Natural killer cell (primary cell): Measurements from ENCODE around the gene MOB3C. TPM values are rescaled to one million over a fixed set of nuclear protein-coding genes. Genes with fewer than 3 reads are reported as not detected.

Source experiments
- ATAC-seq, 3 donors: fragments of 150-1000 bp in 2 of 3; fragments of 200-7000 bp in 1 of 3; cut with Tn5 transposase; 1 replicate in 1 of 3; 2 replicates in 2 of 3; pipeline ENCODE4 v1.10.0; 2021; ENCODE audit warnings: mild to moderate bottlenecking in 2 of 3, moderate library complexity in 2 of 3
- DNase-seq, 2 donors: peaks; one replicate each; pipeline versions ENCODE4 v3.0.0 to v3.0.0-alpha.2; 2013 to 2021; ENCODE audit warnings: mixed read lengths in 1 of 2
- H3K27ac ChIP-seq: one replicate; pipeline ENCODE4 v1.5.1; 2013; ENCODE audit warnings: mild to moderate bottlenecking, low read length
- H3K27me3 ChIP-seq: one replicate; pipeline ENCODE4 v1.6.1; 2013; ENCODE audit warnings: low read length; ENCODE audit not compliant: control insufficient read depth, insufficient read depth
- H3K36me3 ChIP-seq: one replicate; pipeline ENCODE4 v1.6.1; 2013; ENCODE audit warnings: low read length; ENCODE audit not compliant: control insufficient read depth, insufficient read depth
- H3K4me1 ChIP-seq: one replicate; pipeline ENCODE4 v1.6.1; 2013; ENCODE audit warnings: low read length; ENCODE audit not compliant: control insufficient read depth, insufficient read depth
- H3K4me3 ChIP-seq: one replicate; pipeline ENCODE4 v1.5.1; 2013; ENCODE audit warnings: low read length
- H3K9me3 ChIP-seq: one replicate; pipeline ENCODE4 v1.6.1; 2013; ENCODE audit warnings: low read length; ENCODE audit not compliant: control insufficient read depth, insufficient read depth
- H3K27ac Mint-ChIP-seq, 2 donors: one replicate each; pipeline ENCODE4 v1.8.0; 2022; ENCODE audit warnings: mild to moderate bottlenecking in 2 of 2, mixed read lengths in 2 of 2, moderate library complexity in 1 of 2
- H3K27me3 Mint-ChIP-seq, 2 donors: one replicate each; pipeline ENCODE4 v1.8.0; 2022; ENCODE audit warnings: low read depth in 2 of 2, mixed read lengths in 2 of 2
- H3K36me3 Mint-ChIP-seq: one replicate; pipeline ENCODE4 v1.8.0; 2022; ENCODE audit warnings: mixed read lengths
- H3K4me1 Mint-ChIP-seq, 2 donors: one replicate each; pipeline ENCODE4 v1.8.0; 2022; ENCODE audit warnings: mixed read lengths in 2 of 2
- H3K4me3 Mint-ChIP-seq: one replicate; pipeline ENCODE4 v1.8.0; 2022; ENCODE audit warnings: mild to moderate bottlenecking, moderate library complexity, mixed read lengths
- H3K9me3 Mint-ChIP-seq, 2 donors: one replicate each; pipeline ENCODE4 v1.8.0; 2022; ENCODE audit warnings: mixed read lengths in 2 of 2
- WGBS: methylation state at CpG from one replicate; pipeline ENCODE4 v1.1.7; 2013; ENCODE audit warnings: missing lambda C conversion rate; ENCODE audit not compliant: insufficient coverage; 5-methylcytosine and 5-hydroxymethylcytosine counted together
- intact Hi-C: fragments of 100-400 bp; cut with micrococcal nuclease; formaldehyde crosslinking; loops from one replicate; pipeline ENCODE4 v1.14.2; 2022
- total RNA-seq, 4 donors: library from RNA; stranded (reverse); fragments of 120-200 nt in 1 of 4; gene quantifications; one replicate each; pipeline versions ENCODE4 v1.2.3 to v1.2.4, GENCODE V29; 2013 to 2022
- TF ChIP-seq, protein P1 (sequence below): fragments of 200-600 bp; IDR thresholded peaks from one replicate; pipeline ENCODE4 v1.8.0; 2022; ENCODE audit warnings: antibody characterized with exemption

MOB3C gene
- total RNA-seq, 3 donors from 2014 or later (not counting 1 experiment from before 2014, with no cell fraction given) = 16.7 to 25.1 (median 19.2) TPM

DNA sequence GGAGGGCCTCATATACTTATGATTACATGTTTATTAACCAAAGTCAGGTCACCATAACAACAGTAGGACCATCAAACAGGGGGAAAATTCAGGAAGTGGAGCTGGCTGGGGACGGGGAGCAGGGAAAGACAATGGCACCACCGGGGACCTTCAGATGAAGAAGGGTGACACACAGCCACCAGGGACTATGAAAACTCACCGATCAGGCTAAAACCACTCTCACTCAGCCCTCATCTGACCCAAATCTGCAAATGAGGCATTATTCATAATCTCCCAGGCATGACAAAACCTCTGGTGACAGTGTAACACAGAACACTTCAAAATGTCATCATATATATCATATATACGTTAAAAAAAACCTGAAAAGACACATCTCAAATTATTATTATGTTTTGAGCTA is 23.8 kb downstream of the MOB3C start:
- 90% methylated on average over 4 of the region's 4 CpGs for WGBS
- Histone ChIP-seq H3K27me3 (no peaks in the 10 kb centered on the region), H3K9me3 (no peaks in the 10 kb centered on the region), H3K4me3 (no peak overlapping the region), H3K4me1 (peaks cover 12% of the 10 kb centered on the region), H3K27ac (no peak overlapping the region), H3K36me3 (peaks cover 31% of the 10 kb centered on the region)
- intact Hi-C loops = no loop called here
- Mint-ChIP-seq H3K9me3 (no peaks in the 10 kb centered on the region), H3K27me3 (no peaks in the 10 kb centered on the region), H3K4me3 (no peak overlapping the region), H3K4me1 (peaks cover 30 to 46% of the 10 kb centered on the region in 2 donors), H3K27ac (no peak overlapping the region), H3K36me3 (peaks cover 19% of the 10 kb centered on the region)
- ATAC-seq (no peak), DNase-seq (no peak)
- TF ChIP-seq, protein P1, sequence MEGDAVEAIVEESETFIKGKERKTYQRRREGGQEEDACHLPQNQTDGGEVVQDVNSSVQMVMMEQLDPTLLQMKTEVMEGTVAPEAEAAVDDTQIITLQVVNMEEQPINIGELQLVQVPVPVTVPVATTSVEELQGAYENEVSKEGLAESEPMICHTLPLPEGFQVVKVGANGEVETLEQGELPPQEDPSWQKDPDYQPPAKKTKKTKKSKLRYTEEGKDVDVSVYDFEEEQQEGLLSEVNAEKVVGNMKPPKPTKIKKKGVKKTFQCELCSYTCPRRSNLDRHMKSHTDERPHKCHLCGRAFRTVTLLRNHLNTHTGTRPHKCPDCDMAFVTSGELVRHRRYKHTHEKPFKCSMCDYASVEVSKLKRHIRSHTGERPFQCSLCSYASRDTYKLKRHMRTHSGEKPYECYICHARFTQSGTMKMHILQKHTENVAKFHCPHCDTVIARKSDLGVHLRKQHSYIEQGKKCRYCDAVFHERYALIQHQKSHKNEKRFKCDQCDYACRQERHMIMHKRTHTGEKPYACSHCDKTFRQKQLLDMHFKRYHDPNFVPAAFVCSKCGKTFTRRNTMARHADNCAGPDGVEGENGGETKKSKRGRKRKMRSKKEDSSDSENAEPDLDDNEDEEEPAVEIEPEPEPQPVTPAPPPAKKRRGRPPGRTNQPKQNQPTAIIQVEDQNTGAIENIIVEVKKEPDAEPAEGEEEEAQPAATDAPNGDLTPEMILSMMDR = no peak

- TF ChIP-seq, protein P1 = no peak
- intact Hi-C loops = no loop called here
- no peak for DNase-seq
- Mint-ChIP-seq H3K4me1 (peaks cover 14% of the 10 kb centered on the region in 2 donors), H3K9me3 (no peaks in the 10 kb centered on the region), H3K4me3 (no peak overlapping the region), H3K27me3 (no peaks in the 10 kb centered on the region), H3K36me3 (peaks cover 19% of the 10 kb centered on the region), H3K27ac (no peak overlapping the region)
- H3K9me3 ChIP-seq = no peaks in the 10 kb centered on the region
- H3K27me3 ChIP-seq = no peaks in the 10 kb centered on the region
- peaks cover 38% of the 10 kb centered on the region for H3K36me3 ChIP-seq
- no peak for ATAC-seq
- no peak overlapping the region for H3K27ac ChIP-seq
- H3K4me1 ChIP-seq = peaks cover under 1% of the 10 kb centered on the region
- WGBS = 96% methylated on average over 3 of the region's 3 CpGs
- H3K4me3 ChIP-seq = no peak overlapping the region
Measured at GRCh38 chr1:46589529-46589928, 27.1 kb downstream of the MOB3C start.

GRCh38 chr1:46587069-46587468 is 29.5 kb downstream of the MOB3C start:
- Histone ChIP-seq H3K4me3 (no peak overlapping the region), H3K36me3 (peaks cover 38% of the 10 kb centered on the region), H3K27me3 (no peaks in the 10 kb centered on the region), H3K4me1 (peaks cover 8% of the 10 kb centered on the region), H3K27ac (no peak overlapping the region), H3K9me3 (no peaks in the 10 kb centered on the region)
- H3K4me3 Mint-ChIP-seq = no peak overlapping the region
- TF ChIP-seq, protein P1 = no peak
- peaks cover 3% of the 10 kb centered on the region for H3K36me3 Mint-ChIP-seq
- no peaks in the 10 kb centered on the region for H3K9me3 Mint-ChIP-seq
- no peaks in the 10 kb centered on the region for H3K27me3 Mint-ChIP-seq
- DNase-seq (no peak), ATAC-seq (no peak)
- no peak overlapping the region for H3K27ac Mint-ChIP-seq
- peaks cover 13 to 19% of the 10 kb centered on the region in 2 donors for H3K4me1 Mint-ChIP-seq
- intact Hi-C loops = no loop called here
- WGBS = 91% methylated on average over 7 of the region's 7 CpGs

GRCh38 chr1:46585312-46585938 is 31.2 kb downstream of the MOB3C start:
- no peaks in the 10 kb centered on the region for H3K9me3 Mint-ChIP-seq
- intact Hi-C loops = no loop called here
- no peaks in the 10 kb centered on the region for H3K9me3 ChIP-seq
- DNase-seq = no peak
- H3K4me1 Mint-ChIP-seq = peaks cover 29 to 35% of the 10 kb centered on the region in 2 donors
- H3K27ac ChIP-seq = no peak overlapping the region
- peaks cover 28% of the 10 kb centered on the region for H3K36me3 ChIP-seq
- no peak overlapping the region for H3K4me3 ChIP-seq
- WGBS = 91% methylated on average over 12 of the region's 12 CpGs
- H3K4me1 ChIP-seq = peaks cover 21% of the 10 kb centered on the region
- H3K36me3 Mint-ChIP-seq = no peaks in the 10 kb centered on the region
- ATAC-seq = no peak
- H3K27me3 ChIP-seq = no peaks in the 10 kb centered on the region
- H3K27ac Mint-ChIP-seq = no peak overlapping the region
- H3K4me3 Mint-ChIP-seq = no peak overlapping the region
- no peaks in the 10 kb centered on the region for H3K27me3 Mint-ChIP-seq
- TF ChIP-seq, protein P1 = no peak
